ENCODE measurements around the gene CSK.

GRCh38 chr15:74775132-74775562 lies 6.7 kb upstream of the CSK start:
- TF ChIP-seq, protein P1, sequence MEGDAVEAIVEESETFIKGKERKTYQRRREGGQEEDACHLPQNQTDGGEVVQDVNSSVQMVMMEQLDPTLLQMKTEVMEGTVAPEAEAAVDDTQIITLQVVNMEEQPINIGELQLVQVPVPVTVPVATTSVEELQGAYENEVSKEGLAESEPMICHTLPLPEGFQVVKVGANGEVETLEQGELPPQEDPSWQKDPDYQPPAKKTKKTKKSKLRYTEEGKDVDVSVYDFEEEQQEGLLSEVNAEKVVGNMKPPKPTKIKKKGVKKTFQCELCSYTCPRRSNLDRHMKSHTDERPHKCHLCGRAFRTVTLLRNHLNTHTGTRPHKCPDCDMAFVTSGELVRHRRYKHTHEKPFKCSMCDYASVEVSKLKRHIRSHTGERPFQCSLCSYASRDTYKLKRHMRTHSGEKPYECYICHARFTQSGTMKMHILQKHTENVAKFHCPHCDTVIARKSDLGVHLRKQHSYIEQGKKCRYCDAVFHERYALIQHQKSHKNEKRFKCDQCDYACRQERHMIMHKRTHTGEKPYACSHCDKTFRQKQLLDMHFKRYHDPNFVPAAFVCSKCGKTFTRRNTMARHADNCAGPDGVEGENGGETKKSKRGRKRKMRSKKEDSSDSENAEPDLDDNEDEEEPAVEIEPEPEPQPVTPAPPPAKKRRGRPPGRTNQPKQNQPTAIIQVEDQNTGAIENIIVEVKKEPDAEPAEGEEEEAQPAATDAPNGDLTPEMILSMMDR (IDR thresholded peaks at IDR 0.05) = no peak
- TF ChIP-seq ZFX (IDR thresholded peaks at IDR 0.05; ENCODE audit: borderline replicate concordance) = no peak

Measured in 22Rv1 (cell line).